Tongue (tissue), 3 donors: ENCODE data around the gene ELANE. TPM values are rescaled to one million over a fixed set of nuclear protein-coding genes. Genes with fewer than 3 reads are reported as not detected.
A peak's percentile ranks its signal among the peaks of the same experiment; 100 is the strongest.

ENCODE experiments used
- DNase-seq: peaks from one replicate; pipeline ENCODE4 v3.0.0-alpha.2; 2015
- small RNA-seq: library from RNA; depleted of rRNA; stranded (forward); fragments of <200 nt; gene quantifications from one replicate; pipeline ENCODE3, GENCODE V24; 2014; ENCODE audit warnings: low replicate concordance
- total RNA-seq: library from RNA; depleted of rRNA; stranded (reverse); fragments of >200 nt; gene quantifications from one replicate; pipeline ENCODE4 v1.2.3, GENCODE V29; 2014

Gene ELANE
- total RNA-seq, 1 donor from 2014 or later = 3.5 TPM

- no peak for DNase-seq
These were observed 46.6 kb downstream of the ELANE start for GRCh38 chr19:898663-899062.

- no peak for DNase-seq
These were observed 47.4 kb downstream of the ELANE start for GRCh38 chr19:899336-900042.

GRCh38 chr19:900043-900301 is 47.9 kb downstream of the ELANE start:
- no peak for DNase-seq

GRCh38 chr19:900302-901111 is 48.4 kb downstream of the ELANE start:
- no peak for DNase-seq

GRCh38 chr19:901216-902092 is 49.4 kb downstream of the ELANE start:
- no peak for DNase-seq

- no peak for DNase-seq
These were observed 49.9 kb downstream of the ELANE start for GRCh38 chr19:902093-902370.

- DNase-seq = no peak
These were observed 50.5 kb downstream of the ELANE start for GRCh38 chr19:902446-903226.

GRCh38 chr19:903266-903797 is 51.2 kb downstream of the ELANE start:
- peak; percentile 66 for DNase-seq

- no peak for DNase-seq
These were observed 52.4 kb downstream of the ELANE start for GRCh38 chr19:904545-904944.

Small RNA genes lying within 50 kb of the gene (small RNA-seq; reads per million reads assigned to genes)
- gene MIR3187 = not detected
- gene RNU6-9 = 0.13 reads per million

Other genes starting within 250 kb of the ELANE start
- 25.1 TPM for gene POLRMT, start 218.8 kb upstream of the ELANE start, total RNA-seq
- not detected for gene FGF22, start 212.4 kb upstream of the ELANE start, total RNA-seq
- 30.9 TPM for gene RNF126, start 189.1 kb upstream of the ELANE start, total RNA-seq
- gene FSTL3, start 175.9 kb upstream of the ELANE start, total RNA-seq = 47.8 TPM
- 0.82 TPM for gene PRSS57, start 156.9 kb upstream of the ELANE start, total RNA-seq
- gene PALM, start 143.4 kb upstream of the ELANE start, total RNA-seq = 52.9 TPM
- 2.9 TPM for gene MISP, start 101.2 kb upstream of the ELANE start, total RNA-seq
- 90.6 TPM for gene PTBP1, start 54.9 kb upstream of the ELANE start, total RNA-seq
- gene PLPPR3, start 30.3 kb upstream of the ELANE start, total RNA-seq = 0.31 TPM
- gene AZU1, start 24.5 kb upstream of the ELANE start, total RNA-seq = 2.5 TPM
- 3.3 TPM for gene PRTN3, start 11.3 kb upstream of the ELANE start, total RNA-seq
- 5.8 TPM for gene CFD, start 7.4 kb downstream of the ELANE start, total RNA-seq
- gene MED16, start 40.9 kb downstream of the ELANE start, total RNA-seq = 34.4 TPM
- not detected for gene RNU6-9, start 41.2 kb downstream of the ELANE start, total RNA-seq
- 23.2 TPM for gene R3HDM4, start 60.9 kb downstream of the ELANE start, total RNA-seq
- not detected for gene KISS1R, start 65.0 kb downstream of the ELANE start, total RNA-seq
- 5.2 TPM for gene ARID3A, start 73.7 kb downstream of the ELANE start, total RNA-seq
- 44.0 TPM for gene WDR18, start 132.0 kb downstream of the ELANE start, total RNA-seq
- not detected for gene GRIN3B, start 148.1 kb downstream of the ELANE start, total RNA-seq
- gene TMEM259, start 168.8 kb downstream of the ELANE start, total RNA-seq = 72.1 TPM
- not detected for gene RNU6-2, start 169.2 kb downstream of the ELANE start, total RNA-seq
- 42.3 TPM for gene CNN2, start 174.3 kb downstream of the ELANE start, total RNA-seq
- 22.1 TPM for gene ABCA7, start 187.8 kb downstream of the ELANE start, total RNA-seq
- gene ARHGAP45, start 214.9 kb downstream of the ELANE start, total RNA-seq = 16.8 TPM
- 73.4 TPM for gene POLR2E, start 243.1 kb downstream of the ELANE start, total RNA-seq